ENCODE results near the gene GALM. TPM values are rescaled to one million over a fixed set of nuclear protein-coding genes. Genes with fewer than 3 reads are reported as not detected.
"Not testable (repeated sequence)": the region's sequence is repeated elsewhere in the genome, so short reads cannot be mapped to it uniquely, and the experiment has no call there.

The GALM gene
- total RNA-seq, 6 experiments from 2014 or later, result 26.2 to 47.9 (median 36.7) TPM

GRCh38 chr2:38750891-38751595, 85.1 kb downstream of the GALM start, which contains the start of gene SRSF7:
SRSF7 (minus strand) TSS chr2:38751361; CDS start chr2:38751256, 105 bp downstream.
- no peaks in the 10 kb centered on the region for H3K9me3 ChIP-seq
- no peak for TF ChIP-seq CTCF (IDR thresholded peaks at IDR 0.05)
- peak; percentile 100 for TF ChIP-seq POLR2A (IDR thresholded peaks at IDR 0.05)
- H3K27ac ChIP-seq, result peak within 1 kb of the TSS; percentile 97 to 98 (median 97)
- ATAC-seq (peak; percentile 90 to 95 (median 92)), DNase-seq (peak; percentile 95 to 98 (median 98))
- peaks cover 0 to 39% (median 24%) of the 10 kb centered on the region in 4 donors for H3K36me3 ChIP-seq
- intact Hi-C loops (cut with DNase I), result no loop called here
- peak within 1 kb of the TSS; percentile 76 to 97 (median 91) for H3K4me3 ChIP-seq
- WGBS (ENCODE audit: insufficient coverage, low coverage, low lambda C conversion rate, missing lambda C conversion rate), result under 1% methylated on average over 41 of the region's 68 CpGs
- H3K27me3 ChIP-seq, result no peaks in the 10 kb centered on the region
- peaks cover 0 to 50% (median 16%) of the 10 kb centered on the region in 4 donors for H3K4me1 ChIP-seq

GRCh38 chr2:38751596-38752410, 85.9 kb downstream of the GALM start:
- DNase-seq (no peak), ATAC-seq (peak in 2 of 4 donors; percentile 1)
- peak overlapping the region; percentile 97 to 98 (median 97) for H3K27ac ChIP-seq
- peak overlapping the region; percentile 76 to 97 (median 91) for H3K4me3 ChIP-seq
- intact Hi-C loops (cut with DNase I), result no loop called here
- TF ChIP-seq CTCF (IDR thresholded peaks at IDR 0.05) (no peak), POLR2A (IDR thresholded peaks at IDR 0.05) (no peak)
- H3K4me1 ChIP-seq, result peaks cover 0 to 43% (median 13%) of the 10 kb centered on the region in 4 donors
- H3K9me3 ChIP-seq, result no peaks in the 10 kb centered on the region
- peaks cover 0 to 32% (median 20%) of the 10 kb centered on the region in 4 donors for H3K36me3 ChIP-seq
- H3K27me3 ChIP-seq, result no peaks in the 10 kb centered on the region
- WGBS (ENCODE audit: insufficient coverage, low coverage, low lambda C conversion rate, missing lambda C conversion rate), result 25% methylated on average over 14 of the region's 18 CpGs

GRCh38 chr2:38754049-38754448, 88.1 kb downstream of the GALM start:
- peaks cover 0 to 20% (median 4%) of the 10 kb centered on the region in 4 donors for H3K4me1 ChIP-seq
- intact Hi-C loops (cut with DNase I), result no loop called here
- H3K27me3 ChIP-seq, result no peaks in the 10 kb centered on the region
- H3K36me3 ChIP-seq, result peaks cover 0 to 9% (median 1%) of the 10 kb centered on the region in 4 donors
- peak overlapping the region in 2 of 3 donors; percentile 24 to 34 for H3K27ac ChIP-seq
- peak overlapping the region in 2 of 3 donors; percentile 36 to 39 for H3K4me3 ChIP-seq
- ATAC-seq (no peak), DNase-seq (no peak)
- no peak for TF ChIP-seq CTCF (IDR thresholded peaks at IDR 0.05)
- TF ChIP-seq POLR2A (IDR thresholded peaks at IDR 0.05), result no peak
- H3K9me3 ChIP-seq, result no peaks in the 10 kb centered on the region

GRCh38 chr2:38754506-38754905, 88.6 kb downstream of the GALM start:
- peak overlapping the region in 2 of 3 donors; percentile 24 to 34 for H3K27ac ChIP-seq
- no peak for TF ChIP-seq CTCF (IDR thresholded peaks at IDR 0.05)
- TF ChIP-seq POLR2A (IDR thresholded peaks at IDR 0.05), result no peak

GRCh38 chr2:38755891-38756290, 90.0 kb downstream of the GALM start:
- no CpG with 5 or more reads among the region's 31 CpGs for WGBS (ENCODE audit: insufficient coverage, low coverage, low lambda C conversion rate, missing lambda C conversion rate)
- H3K27me3 ChIP-seq; H3K36me3 ChIP-seq; H3K4me3 ChIP-seq; DNase-seq; H3K9me3 ChIP-seq; intact Hi-C loops (cut with DNase I); ATAC-seq; H3K27ac ChIP-seq: not testable (repeated sequence)
- H3K4me1 ChIP-seq, result peaks cover 0 to 11% (median 0%) of the 10 kb centered on the region in 4 donors

More at GRCh38 chr2:38754506-38754905, 88.6 kb downstream of the GALM start:
- H3K4me3 ChIP-seq, result peak overlapping the region in 2 of 3 donors; percentile 36 to 39
- peaks cover 0 to 5% (median 0%) of the 10 kb centered on the region in 4 donors for H3K36me3 ChIP-seq
- 4% methylated on average over 3 of the region's 3 CpGs for WGBS (ENCODE audit: insufficient coverage, low coverage, low lambda C conversion rate, missing lambda C conversion rate)
- H3K27me3 ChIP-seq, result no peaks in the 10 kb centered on the region
- ATAC-seq (no peak), DNase-seq (no peak)
- H3K4me1 ChIP-seq, result peaks cover 0 to 16% (median 1%) of the 10 kb centered on the region in 4 donors
- H3K9me3 ChIP-seq, result no peaks in the 10 kb centered on the region
- intact Hi-C loops (cut with DNase I), result no loop called here

Measured in right lobe of liver (tissue), 6 donors.